Superior temporal gyrus (tissue), 1 donor: ENCODE results near the gene ZNF561.
"Not testable (repeated sequence)": the region's sequence is repeated elsewhere in the genome, so short reads cannot be mapped to it uniquely, and the experiment has no call there.

Experiments
- DNase-seq: peaks from one replicate; pipeline ENCODE4 v3.0.0-alpha.2; 2016; ENCODE audit errors: extremely low spot score

Gene ZNF561

GRCh38 chr19:9621156-9622037 is at the start of gene ZNF561:
ZNF561 (minus strand) TSS chr19:9621232; CDS start chr19:9619456, 1,776 bp downstream.
- DNase-seq, result peak; percentile 94

- DNase-seq, result no peak
Measured at GRCh38 chr19:9668544-9668943, 47.5 kb upstream of the ZNF561 start.

DNA sequence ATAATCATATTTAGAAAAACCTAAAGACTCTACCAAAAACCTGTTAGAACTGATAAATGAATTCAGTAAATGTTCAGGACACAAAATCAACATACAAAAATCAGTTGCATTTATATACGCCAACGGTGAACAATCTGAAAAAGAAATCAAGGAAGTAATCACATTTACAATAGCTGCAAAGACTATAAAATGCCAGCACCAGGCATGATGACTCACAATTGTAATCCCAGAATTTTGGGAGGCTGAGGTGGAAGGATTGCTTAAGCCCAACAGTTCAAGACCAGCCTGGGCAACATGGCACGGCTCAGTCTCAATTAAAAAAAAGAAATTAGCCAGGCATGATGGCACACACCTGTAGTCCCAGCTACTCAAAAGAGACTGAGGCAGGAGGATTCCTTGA is 46.9 kb upstream of the ZNF561 start:
- DNase-seq, result no peak

GRCh38 chr19:9658769-9659168 is 37.7 kb upstream of the ZNF561 start:
- no peak for DNase-seq

DNA sequence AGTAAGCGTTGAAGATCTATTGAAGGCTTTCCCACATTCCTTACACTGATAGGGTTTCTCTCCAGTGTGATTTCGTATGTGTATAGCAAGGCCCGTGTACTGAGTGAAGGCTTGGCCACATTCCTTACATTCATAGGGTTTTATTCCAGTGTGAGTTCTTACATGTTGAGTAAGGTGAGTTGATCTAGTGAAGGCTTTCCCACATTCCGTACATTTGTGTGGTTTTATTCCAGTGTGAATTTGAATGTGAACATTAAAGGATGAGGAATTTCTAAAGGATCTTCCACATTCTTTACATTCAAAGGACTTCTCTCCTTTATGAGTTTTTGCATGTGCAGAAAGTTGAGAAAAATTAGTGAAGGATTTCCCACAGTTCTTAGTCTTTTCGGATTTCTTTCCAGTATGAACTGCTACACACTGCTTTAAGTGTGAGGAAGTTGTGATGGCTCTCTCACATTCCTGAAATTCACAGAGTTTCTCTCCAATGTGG is 32.1 kb upstream of the ZNF561 start:
- not testable (repeated sequence) for DNase-seq

DNA sequence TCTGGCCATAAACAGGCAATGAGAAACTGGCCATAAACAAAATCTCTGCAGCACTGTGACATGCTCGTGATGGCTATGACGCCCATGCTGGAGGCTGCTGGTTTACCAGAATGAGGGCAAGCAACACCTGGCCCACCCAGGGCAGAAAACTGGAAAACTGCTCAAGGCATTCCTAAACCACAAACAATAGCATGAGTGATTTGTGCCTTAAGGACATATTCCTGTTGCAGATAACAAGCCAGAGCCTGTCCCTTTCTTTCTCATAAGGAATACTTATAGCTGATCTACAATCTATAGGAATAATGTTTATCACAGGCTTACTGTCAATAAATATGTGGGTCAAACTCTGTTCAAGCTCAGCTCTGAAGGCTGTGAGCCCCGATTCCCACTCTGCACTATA is 30.4 kb upstream of the ZNF561 start:
- not testable (repeated sequence) for DNase-seq

DNA sequence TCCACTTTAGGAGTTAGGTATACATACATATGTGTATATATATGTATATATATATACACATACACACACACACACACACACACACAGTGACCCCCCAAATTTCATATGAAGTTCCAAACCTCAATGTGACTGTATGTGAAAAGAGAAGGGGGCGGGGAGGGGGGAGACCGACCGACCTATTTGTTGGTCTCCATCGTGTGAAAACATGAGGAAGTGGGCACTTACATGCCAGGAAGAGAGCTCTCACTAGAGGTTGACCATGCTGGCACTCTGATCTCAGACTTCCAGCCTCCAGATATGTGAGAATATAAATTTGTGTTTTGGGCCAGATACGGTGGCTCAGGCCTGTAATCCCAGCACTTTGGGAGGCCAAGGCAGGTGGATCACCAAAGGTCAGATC is 29.3 kb upstream of the ZNF561 start:
- DNase-seq, result no peak

DNA sequence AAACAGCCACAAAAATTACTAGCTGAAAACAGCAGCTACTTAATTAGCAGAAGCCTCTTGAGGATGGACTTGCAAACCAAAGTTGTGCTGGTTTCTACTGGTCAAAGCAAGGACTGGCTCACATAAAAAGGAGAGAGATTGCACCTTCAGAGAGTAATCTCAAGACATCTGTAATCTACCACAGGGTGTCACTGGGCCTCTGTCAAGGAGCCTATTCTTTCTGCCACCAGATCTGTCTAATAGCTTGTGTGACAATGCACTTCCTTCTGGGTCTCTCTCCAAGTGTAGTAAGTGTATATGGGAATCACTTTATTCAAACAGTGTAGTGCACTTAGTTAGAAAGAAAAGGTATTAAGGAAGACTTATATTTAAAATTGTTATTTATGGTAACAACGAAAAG is 24.4 kb upstream of the ZNF561 start:
- no peak for DNase-seq

DNA sequence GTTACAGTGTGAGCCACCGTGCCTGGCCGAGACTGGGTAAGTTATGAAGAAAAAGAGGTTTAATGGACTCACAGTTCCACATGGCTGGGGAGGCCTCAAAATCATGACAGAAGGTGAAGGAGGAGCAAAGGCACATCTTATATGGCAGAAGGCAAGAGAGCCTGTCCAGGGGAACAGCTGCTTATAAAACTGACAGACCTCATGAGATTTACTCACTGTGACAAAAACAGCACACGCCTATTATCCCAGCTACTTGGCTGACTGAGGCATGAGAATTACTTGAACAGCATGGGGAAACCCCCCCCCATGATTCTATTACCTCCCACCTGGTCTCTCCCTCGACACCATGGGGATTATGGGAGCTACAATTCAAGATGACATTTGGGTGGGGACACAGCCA is 23.4 kb upstream of the ZNF561 start:
- no peak for DNase-seq

- no peak for DNase-seq
Measured at GRCh38 chr19:9641810-9642209, 20.8 kb upstream of the ZNF561 start.

DNA sequence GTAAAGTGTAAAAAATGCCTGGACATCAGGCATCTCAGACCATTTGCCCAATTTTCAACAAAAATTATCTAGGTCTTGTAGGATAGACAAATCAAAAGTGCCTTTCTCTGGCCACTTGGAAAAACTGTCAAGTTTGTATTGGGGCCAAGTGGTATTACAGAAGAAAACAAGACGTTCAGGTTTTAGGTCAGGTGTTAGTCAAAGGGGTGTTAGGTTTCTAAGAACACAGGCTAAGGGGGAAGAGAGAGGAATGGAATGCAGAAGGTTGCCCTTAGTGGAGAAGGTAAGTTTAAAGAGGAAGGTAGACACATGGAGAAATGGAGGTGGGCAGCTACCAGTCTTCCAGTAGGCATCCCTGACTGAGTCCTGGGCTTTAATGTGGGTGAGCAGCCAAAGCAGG is 19.9 kb upstream of the ZNF561 start:
- DNase-seq, result no peak

- DNase-seq, result no peak
Measured at GRCh38 chr19:9636018-9636417, 15.0 kb upstream of the ZNF561 start.

DNA sequence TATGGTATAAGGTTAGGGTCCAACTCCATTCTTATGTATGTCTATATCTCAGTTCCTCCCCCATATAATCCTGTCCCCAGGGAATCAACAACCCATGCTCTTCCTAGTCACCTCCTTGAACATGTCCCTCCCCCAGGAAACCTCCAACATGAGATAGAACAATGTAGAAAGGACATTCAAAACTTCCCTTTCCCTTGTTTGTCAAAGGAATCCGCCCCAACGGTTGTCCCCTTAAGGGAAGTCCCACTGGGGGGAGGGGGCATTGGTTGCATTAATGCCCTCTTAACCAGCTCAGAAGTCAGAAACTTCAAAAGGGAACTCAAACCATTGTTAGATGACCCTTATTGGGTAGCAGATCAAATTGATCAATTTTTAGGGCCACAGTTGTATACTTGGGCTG is 6.8 kb upstream of the ZNF561 start:
- no peak for DNase-seq

GRCh38 chr19:9622531-9622930 is 1.5 kb upstream of the ZNF561 start:
- no peak for DNase-seq

- DNase-seq, result no peak
Measured at GRCh38 chr19:9620842-9621155, 233 bp downstream of the ZNF561 start.

GRCh38 chr19:9615844-9616243 is 5.2 kb downstream of the ZNF561 start:
- no peak for DNase-seq

- DNase-seq, result no peak
Measured at GRCh38 chr19:9610484-9611113, 10.4 kb downstream of the ZNF561 start.

GRCh38 chr19:9608912-9609311 is 12.1 kb downstream of the ZNF561 start:
- no peak for DNase-seq

- DNase-seq, result no peak
Measured at GRCh38 chr19:9597027-9597426, 24.0 kb downstream of the ZNF561 start.

GRCh38 chr19:9586764-9587163 is 34.3 kb downstream of the ZNF561 start:
- peak; percentile 71 for DNase-seq

GRCh38 chr19:9584073-9584833 is 36.8 kb downstream of the ZNF561 start, which contains the start of gene ZNF121:
ZNF121 (minus strand) TSS chr19:9584504; CDS start chr19:9568097, 16,407 bp downstream.
- peak; percentile 95 for DNase-seq

DNA sequence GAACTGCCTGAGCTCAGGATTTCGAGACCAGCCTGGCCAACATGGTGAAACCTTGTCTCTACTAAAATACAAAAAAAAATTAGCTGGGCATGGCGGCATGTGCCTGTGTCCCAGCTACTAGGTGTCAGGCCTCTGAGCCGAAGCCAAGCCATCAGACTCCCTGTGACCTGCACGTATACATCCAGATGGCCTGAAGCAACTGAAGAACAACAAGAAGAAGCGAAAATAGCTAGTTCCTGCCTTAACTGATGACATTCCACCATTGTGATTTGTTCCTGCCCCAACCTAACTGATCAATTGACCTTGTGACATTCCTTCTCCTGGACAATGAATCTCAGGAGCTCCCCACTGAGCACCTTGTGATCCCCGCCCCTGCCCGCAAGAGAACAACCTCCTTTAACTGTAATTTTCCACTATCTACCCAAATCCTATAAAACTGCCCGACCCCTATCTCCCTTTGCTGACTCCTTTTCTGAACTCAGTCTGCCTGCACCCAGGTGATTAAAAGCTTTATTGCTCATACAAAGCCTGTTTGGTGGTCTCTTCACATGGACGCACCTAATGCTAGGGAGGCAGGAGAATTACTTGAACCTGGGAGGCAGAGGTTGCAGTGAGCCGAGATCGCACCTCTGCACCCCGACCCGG is 38.8 kb downstream of the ZNF561 start:
- DNase-seq, result not testable (repeated sequence)
